Upper lobe of left lung (tissue), 4 donors: ENCODE measurements around the gene WDR35.

Experiments used
- CTCF ChIP-seq, 6 experiments: fragments of 450-650 bp in 4 of 6; fragments of 200-600 bp in 2 of 6; sonication (generic) in 2 of 6; IDR thresholded peaks; one replicate each; pipeline ENCODE4 v1.5.1; 2016 to 2019; ENCODE audit warnings: antibody characterized with exemption in 6 of 6
- POLR2AphosphoS5 ChIP-seq, 2 donors: sonication (generic); formaldehyde crosslinking; IDR thresholded peaks; one replicate each; pipeline ENCODE4 v1.5.1; 2017; ENCODE audit warnings: antibody characterized with exemption in 2 of 2

GRCh38 chr2:19876751-19877150, 113.2 kb downstream of the WDR35 start:
- no peak for TF ChIP-seq CTCF (IDR thresholded peaks at IDR 0.05)
- TF ChIP-seq POLR2AphosphoS5 (IDR thresholded peaks at IDR 0.05) = no peak
